Stimulated activated naive B cell treated with anti-CD40 and anti-IgM and Interleukin-4, amounts not matched to agents 10 μg/mL and 1 μg/mL and 100 μg/mL, for 72 hours (primary cell): Measurements from ENCODE around the gene DDX10.

Source experiments
- ATAC-seq, 2 donors: fragments of 150-1000 bp; cut with Tn5 transposase; replicated peaks; 2 replicates each; pipeline ENCODE4 v1.10.0; 2021; ENCODE audit warnings: moderate library complexity in 1 of 2
- DNase-seq: peaks from one replicate; pipeline ENCODE4 v3.0.0; 2021
- H3K27ac Mint-ChIP-seq: one replicate; pipeline ENCODE4 v1.8.0; 2022; ENCODE audit warnings: mild to moderate bottlenecking, mixed read lengths
- H3K27me3 Mint-ChIP-seq, 2 donors: one replicate each; pipeline ENCODE4 v1.8.0; 2022; ENCODE audit warnings: mixed read lengths in 2 of 2
- H3K36me3 Mint-ChIP-seq, 2 donors: one replicate each; pipeline ENCODE4 v1.8.0; 2022; ENCODE audit warnings: mixed read lengths in 2 of 2, mild to moderate bottlenecking in 1 of 2
- H3K4me1 Mint-ChIP-seq, 2 donors: one replicate each; pipeline ENCODE4 v1.8.0; 2022; ENCODE audit warnings: mixed read lengths in 2 of 2, mild to moderate bottlenecking in 1 of 2
- H3K4me3 Mint-ChIP-seq, 2 donors: one replicate each; pipeline ENCODE4 v1.8.0; 2022; ENCODE audit warnings: mild to moderate bottlenecking in 2 of 2, mixed read lengths in 2 of 2, moderate library complexity in 1 of 2
- H3K9me3 Mint-ChIP-seq, 2 donors: one replicate each; pipeline ENCODE4 v1.8.0; 2022; ENCODE audit warnings: mixed read lengths in 2 of 2, mild to moderate bottlenecking in 1 of 2

Gene DDX10

DNA sequence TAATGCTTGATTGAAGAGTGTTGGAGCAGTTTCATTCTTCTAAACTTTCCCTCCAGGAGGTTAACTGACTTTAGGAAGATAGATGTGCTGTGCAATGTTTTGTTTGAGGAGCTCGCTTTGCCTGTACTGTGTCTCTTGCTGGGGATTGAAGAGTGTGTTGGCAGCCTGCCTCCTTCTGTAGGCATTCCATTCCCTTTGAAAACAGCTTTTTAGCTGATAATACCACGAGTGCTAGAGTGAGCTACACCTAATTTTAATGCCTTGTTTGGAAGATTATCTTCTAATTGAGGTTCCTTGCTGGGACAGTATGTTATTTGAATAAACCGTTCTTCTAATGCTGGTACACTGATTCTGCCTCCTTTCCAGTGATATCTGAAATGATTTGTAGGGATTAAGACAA lies 7.2 kb downstream of the DDX10 start:
- no peaks in the 10 kb centered on the region for H3K9me3 Mint-ChIP-seq
- no peak for ATAC-seq
- DNase-seq = no peak
- H3K4me1 Mint-ChIP-seq = peaks cover 28 to 46% of the 10 kb centered on the region in 2 donors
- peaks cover 42 to 46% of the 10 kb centered on the region in 2 donors for H3K36me3 Mint-ChIP-seq
- no peaks in the 10 kb centered on the region for H3K27me3 Mint-ChIP-seq
- H3K4me3 Mint-ChIP-seq = no peak overlapping the region
- H3K27ac Mint-ChIP-seq = no peak overlapping the region

GRCh38 chr11:108672786-108673185 lies 7.9 kb downstream of the DDX10 start:
- DNase-seq (no peak), ATAC-seq (no peak)
- Mint-ChIP-seq H3K4me1 (peaks cover 23 to 39% of the 10 kb centered on the region in 2 donors), H3K27ac (peak overlapping the region; percentile 10), H3K36me3 (peaks cover 40 to 44% of the 10 kb centered on the region in 2 donors), H3K9me3 (no peaks in the 10 kb centered on the region), H3K4me3 (no peak overlapping the region), H3K27me3 (no peaks in the 10 kb centered on the region)

DNA sequence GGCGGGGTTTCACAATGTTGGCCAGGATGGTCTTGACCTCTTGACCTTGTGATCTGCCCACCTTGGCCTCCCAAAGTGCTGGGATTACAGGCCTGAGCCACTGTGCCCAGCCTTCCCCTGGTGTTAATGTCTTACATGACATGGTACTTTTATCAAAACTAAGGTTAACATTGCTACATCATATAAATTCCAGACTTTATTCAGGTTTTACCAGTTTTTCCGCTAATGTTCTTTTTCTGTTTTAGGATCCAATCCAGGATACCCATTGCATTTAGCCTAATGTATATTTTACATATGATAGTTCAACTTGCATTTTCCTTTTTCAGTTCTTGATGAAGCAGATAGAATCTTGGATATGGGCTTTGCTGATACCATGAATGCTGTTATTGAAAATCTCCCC lies 14.2 kb downstream of the DDX10 start:
- Mint-ChIP-seq H3K27ac (no peak overlapping the region), H3K4me1 (peaks cover 0 to 4% of the 10 kb centered on the region in 2 donors), H3K9me3 (no peaks in the 10 kb centered on the region), H3K4me3 (no peak overlapping the region), H3K36me3 (peaks cover 20 to 36% of the 10 kb centered on the region in 2 donors), H3K27me3 (no peaks in the 10 kb centered on the region)
- DNase-seq (no peak), ATAC-seq (no peak)

GRCh38 chr11:108680271-108680670 lies 15.4 kb downstream of the DDX10 start:
- ATAC-seq = no peak
- H3K27ac Mint-ChIP-seq = no peak overlapping the region
- no peak overlapping the region for H3K4me3 Mint-ChIP-seq
- peaks cover 19 to 36% of the 10 kb centered on the region in 2 donors for H3K36me3 Mint-ChIP-seq
- no peak for DNase-seq
- peaks cover 0 to 4% of the 10 kb centered on the region in 2 donors for H3K4me1 Mint-ChIP-seq
- H3K9me3 Mint-ChIP-seq = no peaks in the 10 kb centered on the region
- no peaks in the 10 kb centered on the region for H3K27me3 Mint-ChIP-seq

- no peak for ATAC-seq
- Mint-ChIP-seq H3K27ac (no peak overlapping the region), H3K36me3 (peaks cover 36 to 61% of the 10 kb centered on the region in 2 donors), H3K4me1 (peaks cover 0 to 4% of the 10 kb centered on the region in 2 donors), H3K4me3 (no peak overlapping the region), H3K9me3 (peaks cover 0 to 2% of the 10 kb centered on the region in 2 donors), H3K27me3 (no peaks in the 10 kb centered on the region)
- no peak for DNase-seq
Observed at GRCh38 chr11:108685419-108686130, 20.7 kb downstream of the DDX10 start.

DNA sequence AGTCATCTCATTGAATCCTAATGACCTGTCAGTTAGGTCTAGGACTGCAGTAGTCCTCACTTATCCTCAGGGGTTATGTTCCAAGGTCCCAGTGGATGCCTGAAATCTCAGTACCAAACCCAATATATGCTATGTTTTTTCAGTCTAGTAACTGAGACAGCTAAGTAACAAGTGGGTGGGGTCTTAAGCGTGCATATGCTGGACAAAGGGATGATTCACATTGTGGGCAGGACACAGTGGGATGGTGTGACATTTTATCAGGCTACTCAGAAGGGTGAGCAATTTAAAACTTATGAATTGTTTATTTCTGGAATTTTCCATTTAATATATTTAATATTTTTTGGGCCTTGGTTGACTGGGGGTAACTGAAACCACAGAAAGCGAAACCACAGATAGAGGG lies 29.0 kb downstream of the DDX10 start:
- no peaks in the 10 kb centered on the region for H3K9me3 Mint-ChIP-seq
- ATAC-seq (no peak), DNase-seq (no peak)
- no peak overlapping the region for H3K4me3 Mint-ChIP-seq
- no peak overlapping the region for H3K27ac Mint-ChIP-seq
- H3K36me3 Mint-ChIP-seq = peaks cover 18 to 43% of the 10 kb centered on the region in 2 donors
- peaks cover 2 to 9% of the 10 kb centered on the region in 2 donors for H3K4me1 Mint-ChIP-seq
- no peaks in the 10 kb centered on the region for H3K27me3 Mint-ChIP-seq

DNA sequence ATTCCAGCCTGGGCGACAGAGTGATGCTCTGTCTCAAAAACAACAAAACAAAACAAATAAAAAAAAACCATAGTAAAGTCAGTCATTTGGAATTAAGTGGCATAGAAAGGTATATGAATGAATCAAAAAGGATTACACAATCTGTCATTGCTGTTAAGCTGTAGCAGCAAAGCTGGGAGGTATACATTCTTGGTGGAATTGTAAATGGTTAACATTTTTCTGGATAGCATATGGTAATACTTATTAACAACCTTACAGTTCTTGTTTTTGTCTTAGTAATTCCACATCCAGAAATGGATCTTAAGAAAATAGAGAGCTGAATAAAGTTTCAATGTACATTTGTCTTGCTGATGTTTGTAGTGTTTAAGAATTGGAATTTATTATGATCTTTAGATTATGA lies 30.0 kb downstream of the DDX10 start:
- Mint-ChIP-seq H3K9me3 (no peaks in the 10 kb centered on the region), H3K4me3 (no peak overlapping the region), H3K27ac (no peak overlapping the region), H3K4me1 (peaks cover 6 to 16% of the 10 kb centered on the region in 2 donors), H3K36me3 (peaks cover 15 to 39% of the 10 kb centered on the region in 2 donors), H3K27me3 (no peaks in the 10 kb centered on the region)
- DNase-seq (no peak), ATAC-seq (no peak)

- H3K9me3 Mint-ChIP-seq = no peaks in the 10 kb centered on the region
- no peaks in the 10 kb centered on the region for H3K27me3 Mint-ChIP-seq
- ATAC-seq (peak; percentile 95 to 96), DNase-seq (peak; percentile 37)
- H3K36me3 Mint-ChIP-seq = peaks cover 14 to 50% of the 10 kb centered on the region in 2 donors
- H3K27ac Mint-ChIP-seq = no peak overlapping the region
- no peak overlapping the region for H3K4me3 Mint-ChIP-seq
- peaks cover 6 to 16% of the 10 kb centered on the region in 2 donors for H3K4me1 Mint-ChIP-seq
Observed at GRCh38 chr11:108697872-108698473, 33.1 kb downstream of the DDX10 start.

GRCh38 chr11:108698844-108699642 lies 34.2 kb downstream of the DDX10 start:
- H3K4me1 Mint-ChIP-seq = peaks cover 6 to 16% of the 10 kb centered on the region in 2 donors
- ATAC-seq (peak; percentile 73 to 77), DNase-seq (no peak)
- H3K9me3 Mint-ChIP-seq = no peaks in the 10 kb centered on the region
- H3K27ac Mint-ChIP-seq = no peak overlapping the region
- peaks cover 17 to 52% of the 10 kb centered on the region in 2 donors for H3K36me3 Mint-ChIP-seq
- no peak overlapping the region for H3K4me3 Mint-ChIP-seq
- no peaks in the 10 kb centered on the region for H3K27me3 Mint-ChIP-seq

DNA sequence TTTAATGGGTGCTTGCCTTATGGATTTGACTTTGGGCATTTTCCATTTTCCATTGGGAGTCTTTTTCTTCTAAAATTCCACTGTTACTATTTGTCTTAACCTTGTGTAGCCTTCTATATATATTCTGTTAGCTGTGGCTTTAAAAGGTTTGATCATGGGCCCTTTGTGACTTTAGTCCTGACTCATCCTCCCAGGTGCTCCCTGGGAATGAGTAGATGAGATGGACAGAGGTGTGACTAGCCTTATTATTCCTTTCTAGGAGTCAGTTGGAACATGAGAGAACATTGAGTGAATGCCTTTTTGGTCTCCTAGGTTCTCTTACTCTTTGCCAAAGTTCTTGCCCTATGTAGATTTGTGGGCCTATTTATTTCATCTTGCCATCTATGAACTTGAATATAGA lies 39.0 kb downstream of the DDX10 start:
- Mint-ChIP-seq H3K4me1 (peaks cover 4 to 6% of the 10 kb centered on the region in 2 donors), H3K36me3 (peaks cover 51 to 75% of the 10 kb centered on the region in 2 donors), H3K27me3 (no peaks in the 10 kb centered on the region), H3K27ac (no peak overlapping the region), H3K9me3 (peaks cover 2 to 5% of the 10 kb centered on the region in 2 donors), H3K4me3 (no peak overlapping the region)
- ATAC-seq = no peak
- no peak for DNase-seq

DNA sequence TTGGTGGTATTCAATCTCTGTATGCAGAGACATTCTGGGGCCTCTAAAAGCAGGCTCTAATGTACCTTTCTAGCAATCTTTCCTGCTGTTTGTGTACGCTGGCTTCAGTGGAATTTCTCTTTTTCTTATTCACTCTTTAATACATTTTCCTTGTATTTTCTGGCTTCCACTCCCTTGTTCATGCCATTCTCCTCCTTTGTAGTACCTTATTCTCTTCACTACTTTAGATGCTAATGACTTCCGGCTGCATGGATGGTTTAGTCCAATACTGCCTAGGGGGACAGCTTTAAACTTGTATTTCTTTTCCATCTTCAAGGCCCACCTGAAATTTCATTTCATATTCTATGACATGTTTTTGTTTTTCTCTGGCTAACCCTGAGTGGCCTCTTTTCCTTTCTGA lies 40.2 kb downstream of the DDX10 start:
- H3K4me3 Mint-ChIP-seq = no peak overlapping the region
- peaks cover 0 to 3% of the 10 kb centered on the region in 2 donors for H3K4me1 Mint-ChIP-seq
- no peak overlapping the region for H3K27ac Mint-ChIP-seq
- H3K9me3 Mint-ChIP-seq = peaks cover 5 to 7% of the 10 kb centered on the region in 2 donors
- peaks cover 59 to 78% of the 10 kb centered on the region in 2 donors for H3K36me3 Mint-ChIP-seq
- H3K27me3 Mint-ChIP-seq = no peaks in the 10 kb centered on the region
- ATAC-seq (no peak), DNase-seq (no peak)

- Mint-ChIP-seq H3K4me3 (no peak overlapping the region), H3K27ac (no peak overlapping the region), H3K27me3 (no peaks in the 10 kb centered on the region), H3K4me1 (peaks cover 8 to 12% of the 10 kb centered on the region in 2 donors), H3K36me3 (peaks cover 62 to 88% of the 10 kb centered on the region in 2 donors), H3K9me3 (peaks cover 5 to 9% of the 10 kb centered on the region in 2 donors)
- DNase-seq (no peak), ATAC-seq (no peak)
Observed at GRCh38 chr11:108708173-108708572, 43.3 kb downstream of the DDX10 start.

DNA sequence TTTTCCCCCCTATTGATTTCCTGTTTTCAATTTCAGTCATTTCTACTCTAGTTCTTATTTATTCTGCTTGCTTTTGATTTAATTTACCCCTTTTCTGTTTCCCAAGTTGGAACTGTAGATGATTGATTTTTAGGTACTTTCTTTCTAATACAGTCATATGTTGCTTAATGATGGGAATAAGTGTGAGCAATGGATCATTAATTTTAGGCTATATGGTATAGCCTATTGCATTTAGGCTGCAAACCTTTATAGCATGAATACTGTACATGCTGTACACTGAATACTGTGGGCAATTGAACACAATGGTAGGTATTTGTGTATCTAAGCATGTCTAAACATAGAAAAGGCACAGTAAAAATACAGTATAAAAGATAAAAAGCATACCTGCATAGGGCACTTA lies 44.9 kb downstream of the DDX10 start:
- Mint-ChIP-seq H3K27me3 (no peaks in the 10 kb centered on the region), H3K36me3 (peaks cover 56 to 89% of the 10 kb centered on the region in 2 donors), H3K9me3 (peaks cover 5 to 9% of the 10 kb centered on the region in 2 donors), H3K4me1 (peaks cover 17 to 18% of the 10 kb centered on the region in 2 donors), H3K27ac (no peak overlapping the region), H3K4me3 (no peak overlapping the region)
- ATAC-seq (no peak), DNase-seq (no peak)

DNA sequence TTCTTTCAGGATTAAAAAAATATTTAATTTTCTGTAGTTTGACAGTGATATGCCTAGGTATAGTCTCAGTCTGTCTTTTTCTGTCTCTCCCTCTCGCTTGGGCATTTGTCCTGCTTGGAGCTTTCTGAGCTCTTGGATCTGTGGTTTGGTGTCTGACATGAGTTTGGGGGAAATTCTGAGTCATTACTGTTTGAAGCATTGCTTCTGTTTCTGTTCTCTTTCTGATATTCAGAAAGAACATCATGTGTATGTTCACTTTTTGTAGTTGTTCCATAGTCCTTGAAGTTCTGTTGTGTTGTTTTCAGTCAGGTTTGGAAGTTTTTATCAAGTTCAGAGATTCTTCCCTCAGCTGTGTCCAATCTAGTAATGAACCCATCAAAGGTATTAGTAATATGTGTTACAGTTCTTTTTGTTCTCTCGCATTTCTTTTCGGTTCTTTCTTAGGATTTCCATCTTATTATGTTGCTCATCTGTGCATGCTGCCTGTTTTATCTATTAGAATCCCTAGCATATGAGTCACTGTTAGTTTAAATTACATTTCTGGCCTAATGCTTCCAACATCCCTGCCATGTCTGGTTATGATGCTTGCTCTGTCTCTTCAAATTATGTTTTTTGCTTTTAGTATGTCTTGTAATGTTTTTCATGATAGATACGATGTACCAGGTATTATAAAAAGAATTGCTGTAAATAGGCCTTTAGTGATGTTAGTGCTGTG lies 48.4 kb downstream of the DDX10 start:
- H3K36me3 Mint-ChIP-seq = peaks cover 41 to 69% of the 10 kb centered on the region in 2 donors
- H3K9me3 Mint-ChIP-seq = peaks cover 5 to 7% of the 10 kb centered on the region in 2 donors
- DNase-seq = no peak
- peak; percentile 67 to 78 for ATAC-seq
- peak overlapping the region; percentile 11 to 18 for H3K4me3 Mint-ChIP-seq
- H3K27ac Mint-ChIP-seq = peak overlapping the region; percentile 84
- H3K27me3 Mint-ChIP-seq = no peaks in the 10 kb centered on the region
- H3K4me1 Mint-ChIP-seq = peaks cover 17 to 18% of the 10 kb centered on the region in 2 donors
